ENCODE results near the gene ROS1. TPM values are rescaled to one million over a fixed set of nuclear protein-coding genes. Genes with fewer than 3 reads are reported as not detected.

ROS1 gene
- total RNA-seq, 1 experiment from 2014 or later = 63.0 TPM

DNA sequence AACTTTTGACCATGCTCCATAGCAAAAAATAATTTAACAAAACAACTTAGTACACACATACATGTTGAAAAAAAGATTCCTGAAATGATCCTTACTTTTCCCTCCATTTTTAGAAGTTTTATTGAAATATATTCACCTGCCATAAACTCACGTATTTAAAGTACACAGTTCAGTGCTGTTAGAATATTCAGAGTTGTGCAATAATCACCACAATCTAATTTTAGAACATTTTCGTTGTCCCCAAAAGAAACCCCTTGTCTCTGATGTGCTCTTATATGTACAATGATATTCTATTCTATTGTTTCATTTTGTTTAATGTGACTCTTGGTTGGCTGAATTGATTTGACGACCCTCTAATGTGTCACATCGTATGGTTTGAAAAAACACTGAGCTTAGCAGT is 15.9 kb downstream of the ROS1 start:
- Mint-ChIP-seq H3K9me3 (ENCODE audit: unreplicated experiment) (no peaks in the 10 kb centered on the region), H3K27ac (ENCODE audit: low read depth, unreplicated experiment) (no peak overlapping the region), H3K4me3 (ENCODE audit: unreplicated experiment) (no peak overlapping the region), H3K27me3 (ENCODE audit: insufficient read depth, unreplicated experiment) (no peaks in the 10 kb centered on the region), H3K4me1 (ENCODE audit: insufficient read depth, unreplicated experiment) (peaks cover 33% of the 10 kb centered on the region), H3K36me3 (ENCODE audit: insufficient read depth, unreplicated experiment) (peaks cover 59% of the 10 kb centered on the region)
- TF ChIP-seq, protein P1, sequence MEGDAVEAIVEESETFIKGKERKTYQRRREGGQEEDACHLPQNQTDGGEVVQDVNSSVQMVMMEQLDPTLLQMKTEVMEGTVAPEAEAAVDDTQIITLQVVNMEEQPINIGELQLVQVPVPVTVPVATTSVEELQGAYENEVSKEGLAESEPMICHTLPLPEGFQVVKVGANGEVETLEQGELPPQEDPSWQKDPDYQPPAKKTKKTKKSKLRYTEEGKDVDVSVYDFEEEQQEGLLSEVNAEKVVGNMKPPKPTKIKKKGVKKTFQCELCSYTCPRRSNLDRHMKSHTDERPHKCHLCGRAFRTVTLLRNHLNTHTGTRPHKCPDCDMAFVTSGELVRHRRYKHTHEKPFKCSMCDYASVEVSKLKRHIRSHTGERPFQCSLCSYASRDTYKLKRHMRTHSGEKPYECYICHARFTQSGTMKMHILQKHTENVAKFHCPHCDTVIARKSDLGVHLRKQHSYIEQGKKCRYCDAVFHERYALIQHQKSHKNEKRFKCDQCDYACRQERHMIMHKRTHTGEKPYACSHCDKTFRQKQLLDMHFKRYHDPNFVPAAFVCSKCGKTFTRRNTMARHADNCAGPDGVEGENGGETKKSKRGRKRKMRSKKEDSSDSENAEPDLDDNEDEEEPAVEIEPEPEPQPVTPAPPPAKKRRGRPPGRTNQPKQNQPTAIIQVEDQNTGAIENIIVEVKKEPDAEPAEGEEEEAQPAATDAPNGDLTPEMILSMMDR (IDR thresholded peaks at IDR 0.05; ENCODE audit: unreplicated experiment) = no peak
- CTCF ChIA-PET = interaction anchor here (0.6 to 2.2 kb wide), 3 partner anchors 9 to 170 kb away, joined by 3 to 9 read pairs (median 3); no protein-coding TSS in a partner anchor
- POLR2A ChIA-PET = interaction anchor here (0.9 to 1.5 kb wide), 2 partner anchors 10 to 16 kb away, joined by 3 to 9 read pairs; partner anchors contain the start of gene ROS1
- no TSS peak for BruUV-seq (replicated peaks)
- intact Hi-C loops (cut with micrococcal nuclease) = no loop called here
- DNase-seq (ENCODE audit: unreplicated experiment) = no peak

GRCh38 chr6:117409420-117409819 is 16.3 kb downstream of the ROS1 start:
- no TSS peak for BruUV-seq (replicated peaks)
- H3K27ac Mint-ChIP-seq (ENCODE audit: low read depth, unreplicated experiment) = no peak overlapping the region
- CTCF ChIA-PET = interaction anchor here (0.6 to 2.2 kb wide), 2 partner anchors 9 to 170 kb away, joined by 3 to 9 read pairs; no protein-coding TSS in a partner anchor

DNA sequence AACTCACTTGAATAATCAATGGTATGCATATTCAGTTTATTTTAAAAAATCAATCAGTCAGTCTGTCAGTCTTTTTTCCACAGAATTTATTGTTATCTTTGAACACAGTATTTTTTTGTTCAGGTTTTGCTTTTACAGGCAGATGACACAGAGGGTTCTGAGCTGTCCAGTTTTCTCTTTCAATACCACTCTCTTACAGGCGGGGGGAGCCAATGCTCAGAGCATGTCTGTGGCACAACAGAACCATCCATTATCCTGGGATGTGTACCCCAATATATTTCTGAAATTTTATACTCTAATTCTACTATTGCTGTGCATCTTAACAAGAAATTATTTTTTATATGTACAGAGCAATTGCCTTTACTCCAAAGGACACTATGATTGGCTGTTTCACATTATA is 21.2 kb downstream of the ROS1 start:
- Mint-ChIP-seq H3K27me3 (ENCODE audit: insufficient read depth, unreplicated experiment) (no peaks in the 10 kb centered on the region), H3K9me3 (ENCODE audit: unreplicated experiment) (no peaks in the 10 kb centered on the region), H3K36me3 (ENCODE audit: insufficient read depth, unreplicated experiment) (peaks cover 59% of the 10 kb centered on the region), H3K4me3 (ENCODE audit: unreplicated experiment) (no peak overlapping the region), H3K4me1 (ENCODE audit: insufficient read depth, unreplicated experiment) (no peaks in the 10 kb centered on the region), H3K27ac (ENCODE audit: low read depth, unreplicated experiment) (no peak overlapping the region)
- CTCF ChIA-PET = interaction anchor here (1.1 to 10.0 kb wide), 12 partner anchors 8 to 202 kb away, joined by 3 to 98 read pairs (median 6); partner anchors contain the start of gene ROS1
- POLR2A ChIA-PET = interaction anchor here (0.7 to 4.4 kb wide), 8 partner anchors 13 to 201 kb away, joined by 3 to 24 read pairs (median 4); partner anchors contain the start of gene ROS1
- no TSS peak for BruUV-seq (replicated peaks)
- TF ChIP-seq, protein P1 (IDR thresholded peaks at IDR 0.05; ENCODE audit: unreplicated experiment) = peak; percentile 41
- peak; percentile 51 for DNase-seq (ENCODE audit: unreplicated experiment)
- intact Hi-C loops (cut with micrococcal nuclease) = loop anchor here (1.0 to 2.0 kb wide), 4 partner anchors 45 to 200 kb away; partner anchors contain the start of gene DCBLD1

More at GRCh38 chr6:117409420-117409819, 16.3 kb downstream of the ROS1 start:
- no peak for DNase-seq (ENCODE audit: unreplicated experiment)
- Mint-ChIP-seq H3K4me1 (ENCODE audit: insufficient read depth, unreplicated experiment) (peaks cover 29% of the 10 kb centered on the region), H3K9me3 (ENCODE audit: unreplicated experiment) (no peaks in the 10 kb centered on the region), H3K36me3 (ENCODE audit: insufficient read depth, unreplicated experiment) (peaks cover 61% of the 10 kb centered on the region), H3K27me3 (ENCODE audit: insufficient read depth, unreplicated experiment) (no peaks in the 10 kb centered on the region), H3K4me3 (ENCODE audit: unreplicated experiment) (no peak overlapping the region)
- TF ChIP-seq, protein P1 (IDR thresholded peaks at IDR 0.05; ENCODE audit: unreplicated experiment) = no peak
- POLR2A ChIA-PET = interaction anchor here (1.5 kb wide), 1 partner anchor 9 kb away, joined by 9 read pairs; no protein-coding TSS in a partner anchor
- intact Hi-C loops (cut with micrococcal nuclease) = no loop called here

GRCh38 chr6:117401799-117402198 is 23.9 kb downstream of the ROS1 start:
- Mint-ChIP-seq H3K4me3 (ENCODE audit: unreplicated experiment) (no peak overlapping the region), H3K9me3 (ENCODE audit: unreplicated experiment) (no peaks in the 10 kb centered on the region), H3K27me3 (ENCODE audit: insufficient read depth, unreplicated experiment) (no peaks in the 10 kb centered on the region), H3K27ac (ENCODE audit: low read depth, unreplicated experiment) (no peak overlapping the region), H3K4me1 (ENCODE audit: insufficient read depth, unreplicated experiment) (peaks cover 7% of the 10 kb centered on the region), H3K36me3 (ENCODE audit: insufficient read depth, unreplicated experiment) (peaks cover 55% of the 10 kb centered on the region)
- TF ChIP-seq, protein P1 (IDR thresholded peaks at IDR 0.05; ENCODE audit: unreplicated experiment) = no peak
- DNase-seq (ENCODE audit: unreplicated experiment) = no peak
- CTCF ChIA-PET = interaction anchor here (2.6 to 10.0 kb wide), 4 partner anchors 24 to 156 kb away, joined by 9 to 98 read pairs (median 32); partner anchors contain the start of gene ROS1
- BruUV-seq (replicated peaks) = no TSS peak
- intact Hi-C loops (cut with micrococcal nuclease) = no loop called here
- POLR2A ChIA-PET = no interaction called here
